Measurements from ENCODE around the gene MAP3K3.

DNA sequence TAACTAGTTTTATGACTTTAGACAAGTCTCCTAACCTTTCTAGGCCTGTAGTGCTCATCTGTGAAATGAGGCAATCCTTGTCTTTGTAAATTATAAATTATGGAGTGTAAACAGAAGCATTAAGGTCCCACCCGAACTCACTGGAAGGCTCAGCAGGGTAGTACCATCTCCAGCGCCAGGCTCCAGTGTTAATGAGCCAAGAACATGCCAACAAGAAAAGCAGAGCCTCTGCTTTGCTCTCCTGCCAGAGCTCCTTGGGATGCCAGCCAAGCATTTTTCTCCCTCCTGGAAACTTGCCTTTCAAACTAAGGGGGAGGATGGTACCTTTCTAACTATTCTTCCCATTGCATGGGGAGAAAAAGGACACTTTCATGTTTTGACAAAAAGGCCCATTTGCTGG is 62.8 kb downstream of the MAP3K3 start:
- TF ChIP-seq, protein P1, sequence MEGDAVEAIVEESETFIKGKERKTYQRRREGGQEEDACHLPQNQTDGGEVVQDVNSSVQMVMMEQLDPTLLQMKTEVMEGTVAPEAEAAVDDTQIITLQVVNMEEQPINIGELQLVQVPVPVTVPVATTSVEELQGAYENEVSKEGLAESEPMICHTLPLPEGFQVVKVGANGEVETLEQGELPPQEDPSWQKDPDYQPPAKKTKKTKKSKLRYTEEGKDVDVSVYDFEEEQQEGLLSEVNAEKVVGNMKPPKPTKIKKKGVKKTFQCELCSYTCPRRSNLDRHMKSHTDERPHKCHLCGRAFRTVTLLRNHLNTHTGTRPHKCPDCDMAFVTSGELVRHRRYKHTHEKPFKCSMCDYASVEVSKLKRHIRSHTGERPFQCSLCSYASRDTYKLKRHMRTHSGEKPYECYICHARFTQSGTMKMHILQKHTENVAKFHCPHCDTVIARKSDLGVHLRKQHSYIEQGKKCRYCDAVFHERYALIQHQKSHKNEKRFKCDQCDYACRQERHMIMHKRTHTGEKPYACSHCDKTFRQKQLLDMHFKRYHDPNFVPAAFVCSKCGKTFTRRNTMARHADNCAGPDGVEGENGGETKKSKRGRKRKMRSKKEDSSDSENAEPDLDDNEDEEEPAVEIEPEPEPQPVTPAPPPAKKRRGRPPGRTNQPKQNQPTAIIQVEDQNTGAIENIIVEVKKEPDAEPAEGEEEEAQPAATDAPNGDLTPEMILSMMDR (IDR thresholded peaks at IDR 0.05 in 2 of 3, conservative IDR thresholded peaks at IDR 0.05 in 1 of 3; ENCODE audit: insufficient read depth in 2 of 3, low read depth in 1 of 3, low read length in 3 of 3) = no peak
- no peak for TF ChIP-seq YY1 (IDR thresholded peaks at IDR 0.05; ENCODE audit: borderline replicate concordance in 1 of 3, control insufficient read depth in 1 of 3, extremely low read depth in 1 of 3, insufficient read depth in 3 of 3, insufficient read length in 1 of 3, insufficient replicate concordance in 2 of 3, low read depth in 1 of 3, low read length in 2 of 3)
- no peak for TF ChIP-seq MXI1 (IDR thresholded peaks at IDR 0.05; ENCODE audit: low read depth, low read length)
